ENCODE measurements around the gene PHF10. TPM values are rescaled to one million over a fixed set of nuclear protein-coding genes. Genes with fewer than 3 reads are reported as not detected.

The PHF10 gene
- total RNA-seq, 1 donor from 2014 or later = 45.7 TPM

- TF ChIP-seq CTCF (IDR thresholded peaks at IDR 0.05) = no peak
- DNase-seq (no peak), ATAC-seq (no peak)
- no peak overlapping the region for H3K27ac ChIP-seq
- no peak overlapping the region for H3K4me3 ChIP-seq
- no peaks in the 10 kb centered on the region for H3K9me3 ChIP-seq
- no peaks in the 10 kb centered on the region for H3K27me3 ChIP-seq (ENCODE audit: low read depth)
- H3K36me3 ChIP-seq = peaks cover 37% of the 10 kb centered on the region
- intact Hi-C loops (cut with DNase I) = no loop called here
- peaks cover 22% of the 10 kb centered on the region for H3K4me1 ChIP-seq
Measured at GRCh38 chr6:169720207-169720855, 4.0 kb downstream of the PHF10 start.

- peaks cover 49% of the 10 kb centered on the region for H3K36me3 ChIP-seq
- no peak for DNase-seq
- H3K4me1 ChIP-seq = peaks cover 18% of the 10 kb centered on the region
- TF ChIP-seq CTCF (IDR thresholded peaks at IDR 0.05) = no peak
- H3K27me3 ChIP-seq (ENCODE audit: low read depth) = no peaks in the 10 kb centered on the region
- intact Hi-C loops (cut with DNase I) = no loop called here
- no peak overlapping the region for H3K4me3 ChIP-seq
- H3K9me3 ChIP-seq = no peaks in the 10 kb centered on the region
- no peak overlapping the region for H3K27ac ChIP-seq
- no peak for ATAC-seq
Measured at GRCh38 chr6:169719117-169719516, 5.2 kb downstream of the PHF10 start.

- Histone ChIP-seq H3K27ac (no peak overlapping the region), H3K36me3 (peaks cover 93% of the 10 kb centered on the region), H3K27me3 (ENCODE audit: low read depth) (no peaks in the 10 kb centered on the region), H3K4me3 (no peak overlapping the region), H3K4me1 (no peaks in the 10 kb centered on the region), H3K9me3 (no peaks in the 10 kb centered on the region)
- intact Hi-C loops (cut with DNase I) = no loop called here
- ATAC-seq (no peak), DNase-seq (no peak)
- TF ChIP-seq CTCF (IDR thresholded peaks at IDR 0.05) = no peak
Measured at GRCh38 chr6:169714595-169714994, 9.7 kb downstream of the PHF10 start.

- Histone ChIP-seq H3K4me3 (no peak overlapping the region), H3K36me3 (peaks cover 97% of the 10 kb centered on the region), H3K9me3 (no peaks in the 10 kb centered on the region), H3K27me3 (ENCODE audit: low read depth) (no peaks in the 10 kb centered on the region), H3K4me1 (no peaks in the 10 kb centered on the region), H3K27ac (no peak overlapping the region)
- TF ChIP-seq CTCF (IDR thresholded peaks at IDR 0.05) = no peak
- ATAC-seq = no peak
- intact Hi-C loops (cut with DNase I) = no loop called here
- DNase-seq = no peak
Measured at GRCh38 chr6:169714178-169714577, 10.1 kb downstream of the PHF10 start.

- Histone ChIP-seq H3K9me3 (no peaks in the 10 kb centered on the region), H3K4me3 (no peak overlapping the region), H3K36me3 (peaks cover 91% of the 10 kb centered on the region), H3K4me1 (no peaks in the 10 kb centered on the region), H3K27me3 (ENCODE audit: low read depth) (no peaks in the 10 kb centered on the region), H3K27ac (no peak overlapping the region)
- ATAC-seq = no peak
- no peak for TF ChIP-seq CTCF (IDR thresholded peaks at IDR 0.05)
- intact Hi-C loops (cut with DNase I) = no loop called here
- no peak for DNase-seq
Measured at GRCh38 chr6:169710009-169710408, 14.3 kb downstream of the PHF10 start.

Data from lower lobe of right lung (tissue), 2 donors.